Adrenal gland (tissue), 5 donors: ENCODE data around the gene FMN1.

ENCODE experiments used
- CTCF ChIP-seq, 6 experiments: fragments of 450-650 bp in 4 of 6; fragments of 200-600 bp in 2 of 6; sonication (generic) in 1 of 6; IDR thresholded peaks; 1 replicate in 5 of 6; 2 replicates in 1 of 6; pipeline versions ENCODE4 v1.5.1 to v1.8.0; 2016 to 2021; ENCODE audit warnings: antibody characterized with exemption in 6 of 6, mild to moderate bottlenecking in 2 of 6, moderate library complexity in 1 of 6
- POLR2A ChIP-seq, 2 donors: fragments of 450-650 bp; IDR thresholded peaks; one replicate each; pipeline ENCODE4 v1.6.1; 2017; ENCODE audit warnings: antibody characterized with exemption in 2 of 2, mild to moderate bottlenecking in 2 of 2, moderate library complexity in 1 of 2
- donor health status: DM: no; HTN: no; CAD: no.

- no peak for TF ChIP-seq CTCF (IDR thresholded peaks at IDR 0.05)
- TF ChIP-seq POLR2A (IDR thresholded peaks at IDR 0.05) = no peak
Observed at GRCh38 chr15:33074212-33074611, 120.3 kb downstream of the FMN1 start.
